Activated T-cell treated with anti-CD3 and anti-CD28 coated beads, Interleukin-2, amount 50 U/mL, for 4 hours (primary cell): Measurements from ENCODE around the gene ZNF221. TPM values are rescaled to one million over a fixed set of nuclear protein-coding genes. Genes with fewer than 3 reads are reported as not detected.

Experiments used
- ATAC-seq, 2 donors: fragments of 200-7000 bp; cut with Tn5 transposase; one replicate each; pipeline ENCODE4 v1.10.0; 2021
- DNase-seq: peaks from one replicate; pipeline ENCODE4 v3.0.0-alpha.2; 2020
- H3K27me3 Mint-ChIP-seq: one replicate; pipeline ENCODE4 v1.8.0; 2021; ENCODE audit warnings: low read depth, mixed read lengths
- H3K36me3 Mint-ChIP-seq: one replicate; pipeline ENCODE4 v1.8.0; 2022; ENCODE audit warnings: mixed read lengths; ENCODE audit not compliant: insufficient read depth
- H3K4me1 Mint-ChIP-seq: one replicate; pipeline ENCODE4 v1.8.0; 2021; ENCODE audit warnings: low read depth, mixed read lengths
- H3K4me3 Mint-ChIP-seq: one replicate; pipeline ENCODE4 v1.8.0; 2021; ENCODE audit warnings: mild to moderate bottlenecking, moderate library complexity, mixed read lengths
- H3K9me3 Mint-ChIP-seq: one replicate; pipeline ENCODE4 v1.8.0; 2021; ENCODE audit warnings: mixed read lengths
- total RNA-seq, 3 donors: library from RNA; stranded (reverse); gene quantifications; one replicate each; pipeline ENCODE4 v1.2.1, GENCODE V29; 2021

Gene ZNF221
- total RNA-seq = under 1 TPM; 0.28 to 0.95 (median 0.63) TPM

DNA sequence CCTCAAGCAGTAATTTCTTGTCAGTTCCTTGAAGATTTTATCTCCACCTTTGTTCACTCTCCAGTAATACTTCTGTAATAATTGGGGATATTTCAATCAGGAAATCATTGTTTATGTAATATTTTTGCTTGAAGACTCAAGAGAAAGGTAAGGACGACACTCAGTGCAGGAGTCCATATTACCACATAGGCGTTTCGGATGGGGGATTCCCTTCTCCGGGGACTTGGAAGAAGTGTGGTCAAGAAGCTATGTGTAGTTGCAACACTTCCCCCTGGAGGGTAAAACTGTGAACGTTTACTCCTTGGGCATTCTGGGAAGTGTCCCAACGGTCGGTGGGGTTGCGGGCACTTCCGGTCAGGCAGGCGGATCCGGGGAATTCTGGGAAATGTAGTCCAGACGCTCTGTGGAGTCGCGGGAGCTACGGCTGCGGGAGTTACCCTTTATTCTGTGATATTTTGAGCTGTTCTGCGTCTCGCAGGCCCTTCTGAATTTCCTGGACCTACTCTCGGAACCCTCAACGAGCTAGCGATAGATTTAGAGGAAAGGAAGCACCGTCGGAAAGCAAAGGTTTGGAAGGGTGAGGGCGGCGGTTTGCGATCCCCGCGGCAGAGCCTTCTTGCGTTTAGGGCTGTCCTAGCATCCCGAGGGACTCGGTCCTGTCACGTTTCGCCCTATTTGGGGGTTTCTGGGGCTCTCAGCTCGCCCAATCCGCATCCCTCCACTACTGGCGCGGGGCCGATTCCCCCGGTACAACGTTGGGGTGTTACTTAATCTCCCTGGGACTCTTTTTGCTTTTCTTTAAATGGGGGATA is at the start of gene ZNF221:
Gene ZNF221, plus strand, starts transcription at position 395 of the 812 bp plus-strand sequence. CDS start 11,499 bp downstream, outside the sequence.
- Mint-ChIP-seq H3K4me3 (peak within 1 kb of the TSS; percentile 96), H3K36me3 (peaks cover 1% of the 10 kb centered on the region), H3K4me1 (peaks cover 8% of the 10 kb centered on the region), H3K9me3 (peaks cover 45% of the 10 kb centered on the region), H3K27me3 (peaks cover 16% of the 10 kb centered on the region)
- ATAC-seq (peak; percentile 90 to 95), DNase-seq (peak; percentile 26)

DNA sequence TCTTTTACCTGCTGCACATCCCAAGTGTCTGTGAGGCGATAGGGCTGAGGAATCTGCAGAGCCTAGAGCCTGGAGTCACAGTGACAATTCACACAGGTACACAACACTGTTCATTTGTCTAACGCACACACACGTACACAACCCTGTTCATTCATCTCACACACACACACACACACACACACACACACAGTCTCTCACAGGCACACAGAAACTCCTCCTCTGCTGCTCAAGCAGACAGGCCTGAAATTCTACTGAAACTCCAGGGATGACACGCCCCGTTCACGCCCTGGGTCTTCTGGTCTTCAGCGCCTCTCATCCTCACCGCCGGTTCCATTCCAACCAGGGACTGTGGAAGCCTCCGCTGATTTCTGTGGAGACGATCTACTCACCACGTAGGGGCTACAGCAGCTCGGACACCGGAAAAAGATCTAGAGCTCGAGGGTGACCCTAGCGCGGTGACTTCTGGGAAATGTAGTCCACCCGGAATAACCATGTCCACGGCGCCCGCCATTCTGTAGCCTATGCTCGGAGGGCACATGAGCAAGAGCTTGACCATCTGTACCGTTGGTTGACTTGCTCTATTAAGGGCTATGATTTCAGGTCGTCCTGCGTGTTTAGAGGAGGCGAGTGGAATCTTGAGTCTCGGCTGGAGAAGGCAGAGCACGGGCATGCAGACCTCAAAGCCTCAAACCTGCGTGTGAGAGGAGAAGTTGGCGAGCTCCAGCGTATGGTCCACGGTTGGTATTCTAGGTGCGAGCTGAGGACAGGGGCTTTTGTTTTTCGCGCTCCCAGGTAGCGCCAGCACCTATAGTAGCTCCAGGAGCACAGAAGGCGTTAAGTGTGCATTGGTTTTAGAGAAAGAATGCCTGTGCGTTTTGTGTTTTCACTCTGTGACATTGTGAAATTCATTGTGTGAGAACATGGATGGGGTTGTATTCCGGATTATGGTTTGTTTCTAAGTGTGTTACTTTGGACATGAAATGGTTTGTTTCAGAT is 49.3 kb upstream of the ZNF221 start:
- peak; percentile 97 for ATAC-seq
- Mint-ChIP-seq H3K27me3 (no peaks in the 10 kb centered on the region), H3K36me3 (peaks cover 33% of the 10 kb centered on the region), H3K9me3 (peaks cover 63% of the 10 kb centered on the region), H3K4me3 (peak overlapping the region; percentile 87), H3K4me1 (peaks cover 20% of the 10 kb centered on the region)
- DNase-seq = peak; percentile 54

DNA sequence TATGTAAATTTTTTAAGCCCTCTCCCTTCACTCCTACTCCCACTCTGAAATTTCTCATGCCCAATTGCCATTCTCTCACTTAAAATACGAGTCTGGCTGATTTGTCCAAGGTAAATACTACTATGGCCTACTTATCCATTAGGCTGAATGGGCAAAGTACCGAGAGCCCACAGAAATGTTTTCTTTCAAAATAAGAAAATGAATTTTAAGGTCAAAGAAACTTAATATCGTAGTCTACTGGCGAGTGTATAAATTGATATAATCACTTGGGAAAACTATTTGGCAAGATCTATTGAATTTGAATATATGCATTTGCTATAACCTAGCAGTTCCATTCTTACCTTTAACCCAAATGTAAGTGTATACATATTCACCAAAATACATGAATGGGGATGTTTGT is 48.6 kb upstream of the ZNF221 start:
- Mint-ChIP-seq H3K4me3 (peak overlapping the region; percentile 87), H3K36me3 (peaks cover 34% of the 10 kb centered on the region), H3K27me3 (no peaks in the 10 kb centered on the region), H3K9me3 (peaks cover 66% of the 10 kb centered on the region), H3K4me1 (peaks cover 20% of the 10 kb centered on the region)
- DNase-seq = no peak
- ATAC-seq = no peak

DNA sequence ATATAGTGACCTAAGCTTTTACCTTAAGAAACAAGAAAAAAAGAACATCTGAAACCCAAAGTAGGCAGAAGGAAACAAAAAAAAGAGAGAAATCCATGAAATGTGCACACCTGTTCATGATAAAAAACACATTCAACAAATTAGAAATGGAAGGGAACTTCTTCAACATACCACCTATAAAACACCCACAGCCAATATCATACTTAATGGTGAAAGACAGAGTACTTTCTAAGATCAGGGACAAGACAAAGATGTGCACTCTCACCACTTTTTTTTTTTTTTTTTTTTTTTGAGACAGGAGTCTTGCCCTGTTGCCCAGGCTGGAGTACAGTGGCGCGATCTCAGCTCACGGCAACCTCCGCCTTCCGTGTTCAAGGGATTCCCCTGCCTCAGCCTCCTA is 45.1 kb upstream of the ZNF221 start:
- H3K9me3 Mint-ChIP-seq = peaks cover 70% of the 10 kb centered on the region
- H3K4me1 Mint-ChIP-seq = peaks cover 16% of the 10 kb centered on the region
- H3K36me3 Mint-ChIP-seq = peaks cover 15% of the 10 kb centered on the region
- ATAC-seq = no peak
- H3K27me3 Mint-ChIP-seq = no peaks in the 10 kb centered on the region
- no peak overlapping the region for H3K4me3 Mint-ChIP-seq
- no peak for DNase-seq

DNA sequence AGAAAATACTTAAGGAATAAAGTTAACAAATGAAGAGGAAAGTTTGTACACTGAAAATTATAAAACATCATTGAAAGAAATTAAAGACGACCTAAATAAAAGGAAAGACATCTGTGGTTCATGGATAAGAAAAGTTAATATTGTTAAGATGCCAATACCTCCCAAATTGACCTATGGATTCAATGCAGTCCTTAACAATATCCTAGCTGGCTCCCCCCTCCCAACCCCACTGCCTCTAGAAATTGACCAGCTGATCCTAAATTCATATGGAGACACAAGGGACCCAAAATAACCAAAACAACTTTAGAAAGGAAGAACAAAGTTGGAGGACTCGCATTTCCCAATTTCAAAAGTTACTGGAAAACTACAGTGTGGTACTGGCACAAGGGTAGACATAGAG is 44.3 kb upstream of the ZNF221 start:
- H3K36me3 Mint-ChIP-seq = peaks cover 18% of the 10 kb centered on the region
- H3K4me1 Mint-ChIP-seq = peaks cover 7% of the 10 kb centered on the region
- peaks cover 72% of the 10 kb centered on the region for H3K9me3 Mint-ChIP-seq
- ATAC-seq = no peak
- no peaks in the 10 kb centered on the region for H3K27me3 Mint-ChIP-seq
- DNase-seq = no peak
- no peak overlapping the region for H3K4me3 Mint-ChIP-seq

DNA sequence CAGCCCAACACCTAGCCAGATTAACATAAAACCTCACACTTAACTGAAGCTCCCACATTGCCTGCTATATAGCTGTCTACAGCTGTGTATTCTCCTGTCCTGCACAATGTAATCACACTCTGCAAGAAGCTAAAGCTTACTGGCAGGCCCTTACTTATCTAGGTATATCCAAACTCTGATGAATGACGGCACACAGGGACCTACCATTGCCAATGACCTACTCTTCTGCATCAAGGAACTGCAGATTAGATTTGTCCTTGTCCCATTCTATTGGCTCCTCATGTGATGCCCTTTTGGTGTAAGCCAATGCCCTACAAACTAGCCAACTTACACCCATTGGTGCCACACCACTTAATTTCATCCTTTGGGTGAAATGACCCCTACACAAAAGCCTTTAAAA is 42.4 kb upstream of the ZNF221 start:
- peaks cover 76% of the 10 kb centered on the region for H3K9me3 Mint-ChIP-seq
- no peak overlapping the region for H3K4me3 Mint-ChIP-seq
- no peak for ATAC-seq
- no peaks in the 10 kb centered on the region for H3K4me1 Mint-ChIP-seq
- H3K36me3 Mint-ChIP-seq = peaks cover 25% of the 10 kb centered on the region
- no peak for DNase-seq
- no peaks in the 10 kb centered on the region for H3K27me3 Mint-ChIP-seq

DNA sequence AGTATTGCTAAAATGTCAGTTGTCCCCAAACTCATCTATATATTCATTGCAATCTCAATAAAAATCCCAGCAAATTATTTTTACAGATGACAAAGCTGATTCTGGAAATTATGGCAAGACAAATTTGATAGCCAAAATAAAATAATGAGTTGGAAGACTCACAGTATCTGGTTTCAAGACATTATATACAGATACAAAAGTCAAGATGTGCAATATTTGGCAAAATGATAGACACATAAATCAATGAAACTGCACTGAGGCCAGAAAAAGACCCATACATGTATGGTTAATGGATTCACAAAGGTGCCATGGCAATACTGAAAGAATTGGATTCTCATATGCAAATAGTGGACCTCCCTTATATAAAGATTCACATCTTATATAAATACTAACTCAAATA is 40.1 kb upstream of the ZNF221 start:
- peaks cover 42% of the 10 kb centered on the region for H3K36me3 Mint-ChIP-seq
- peaks cover 80% of the 10 kb centered on the region for H3K9me3 Mint-ChIP-seq
- H3K4me1 Mint-ChIP-seq = no peaks in the 10 kb centered on the region
- ATAC-seq = no peak
- no peak overlapping the region for H3K4me3 Mint-ChIP-seq
- DNase-seq = no peak
- H3K27me3 Mint-ChIP-seq = no peaks in the 10 kb centered on the region

DNA sequence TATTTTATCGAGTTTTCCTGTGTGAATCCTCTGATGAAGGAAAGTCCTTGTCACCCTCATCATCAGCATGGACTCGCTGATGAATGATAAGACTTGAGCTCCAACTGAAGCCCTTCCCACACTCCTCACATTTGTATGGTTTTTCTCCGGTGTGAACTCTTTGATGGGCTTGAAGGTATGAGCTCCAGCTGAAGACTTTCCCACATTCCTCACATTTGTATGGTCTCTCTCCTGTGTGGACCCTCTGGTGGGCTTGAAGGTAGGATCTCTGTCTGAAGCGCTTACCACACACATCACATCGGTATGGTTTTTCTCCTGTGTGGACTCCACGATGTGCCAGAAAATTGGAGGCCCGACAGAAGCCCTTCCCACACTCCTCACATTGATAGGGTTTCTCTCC is 37.6 kb upstream of the ZNF221 start:
- Mint-ChIP-seq H3K4me1 (no peaks in the 10 kb centered on the region), H3K9me3 (peaks cover 64% of the 10 kb centered on the region), H3K4me3 (no peak overlapping the region), H3K36me3 (peaks cover 60% of the 10 kb centered on the region), H3K27me3 (no peaks in the 10 kb centered on the region)
- ATAC-seq (no peak), DNase-seq (no peak)

DNA sequence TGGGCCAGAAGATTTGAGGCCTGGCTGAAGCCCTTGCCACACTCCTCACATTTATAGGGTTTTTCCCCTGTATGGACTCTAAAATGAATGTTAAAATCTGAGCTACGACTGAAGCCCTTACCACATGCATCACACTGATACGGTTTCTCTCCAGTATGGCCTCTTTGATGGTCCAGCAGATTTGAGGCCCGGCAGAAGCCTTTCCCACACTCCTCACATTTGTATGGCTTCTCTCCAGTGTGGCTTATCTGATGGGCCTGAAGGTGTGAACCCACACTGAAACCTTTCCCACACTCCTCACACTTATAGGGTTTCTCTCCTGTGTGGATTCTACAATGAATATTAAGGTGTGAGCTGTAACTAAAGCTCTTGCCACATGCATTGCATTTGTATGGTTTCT is 37.0 kb upstream of the ZNF221 start:
- ATAC-seq (no peak), DNase-seq (no peak)
- H3K4me1 Mint-ChIP-seq = no peaks in the 10 kb centered on the region
- peaks cover 64% of the 10 kb centered on the region for H3K9me3 Mint-ChIP-seq
- H3K36me3 Mint-ChIP-seq = peaks cover 66% of the 10 kb centered on the region
- no peak overlapping the region for H3K4me3 Mint-ChIP-seq
- H3K27me3 Mint-ChIP-seq = no peaks in the 10 kb centered on the region

DNA sequence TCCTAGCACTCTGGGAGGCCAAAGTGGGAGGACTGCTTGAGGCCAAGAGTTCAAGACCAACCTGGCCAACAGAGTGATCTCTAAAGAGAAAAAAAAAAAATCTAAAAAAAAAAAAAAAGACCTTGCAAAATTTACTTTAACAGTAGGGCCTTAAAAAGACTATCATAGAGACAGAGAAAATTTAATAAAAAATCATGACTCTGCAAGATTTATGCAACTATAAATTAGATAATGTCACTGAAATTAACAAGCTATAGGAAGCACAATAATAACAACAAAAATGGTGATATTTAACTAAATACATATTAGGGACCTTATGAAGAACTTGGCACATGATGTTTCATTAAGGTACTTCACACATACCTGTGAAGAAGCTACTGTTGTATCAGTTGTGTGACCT is 27.2 kb upstream of the ZNF221 start:
- Mint-ChIP-seq H3K4me3 (no peak overlapping the region), H3K9me3 (peaks cover 14% of the 10 kb centered on the region), H3K4me1 (peaks cover 2% of the 10 kb centered on the region), H3K36me3 (peaks cover 83% of the 10 kb centered on the region), H3K27me3 (no peaks in the 10 kb centered on the region)
- ATAC-seq = no peak
- no peak for DNase-seq

DNA sequence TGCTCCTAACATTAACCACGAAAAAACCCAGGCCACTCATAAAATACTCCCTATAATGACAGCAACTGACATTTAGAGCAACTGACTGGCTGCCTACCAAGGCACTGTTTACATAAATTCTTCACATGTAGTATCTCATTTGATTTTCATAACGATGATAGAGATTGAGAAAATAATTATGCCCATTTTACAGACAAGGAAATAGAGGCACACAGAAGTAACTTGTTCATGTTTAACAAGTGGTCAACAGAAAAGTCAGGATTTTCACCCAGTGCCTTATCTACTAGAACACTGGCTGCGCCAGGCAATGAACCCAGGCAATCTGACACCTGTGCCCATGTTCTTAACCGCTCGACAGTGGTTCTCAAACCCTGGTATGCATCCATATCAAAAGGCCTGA is 22.2 kb upstream of the ZNF221 start:
- H3K9me3 Mint-ChIP-seq = no peaks in the 10 kb centered on the region
- ATAC-seq (no peak), DNase-seq (no peak)
- H3K4me1 Mint-ChIP-seq = peaks cover 10% of the 10 kb centered on the region
- H3K27me3 Mint-ChIP-seq = no peaks in the 10 kb centered on the region
- H3K36me3 Mint-ChIP-seq = peaks cover 74% of the 10 kb centered on the region
- H3K4me3 Mint-ChIP-seq = no peak overlapping the region

DNA sequence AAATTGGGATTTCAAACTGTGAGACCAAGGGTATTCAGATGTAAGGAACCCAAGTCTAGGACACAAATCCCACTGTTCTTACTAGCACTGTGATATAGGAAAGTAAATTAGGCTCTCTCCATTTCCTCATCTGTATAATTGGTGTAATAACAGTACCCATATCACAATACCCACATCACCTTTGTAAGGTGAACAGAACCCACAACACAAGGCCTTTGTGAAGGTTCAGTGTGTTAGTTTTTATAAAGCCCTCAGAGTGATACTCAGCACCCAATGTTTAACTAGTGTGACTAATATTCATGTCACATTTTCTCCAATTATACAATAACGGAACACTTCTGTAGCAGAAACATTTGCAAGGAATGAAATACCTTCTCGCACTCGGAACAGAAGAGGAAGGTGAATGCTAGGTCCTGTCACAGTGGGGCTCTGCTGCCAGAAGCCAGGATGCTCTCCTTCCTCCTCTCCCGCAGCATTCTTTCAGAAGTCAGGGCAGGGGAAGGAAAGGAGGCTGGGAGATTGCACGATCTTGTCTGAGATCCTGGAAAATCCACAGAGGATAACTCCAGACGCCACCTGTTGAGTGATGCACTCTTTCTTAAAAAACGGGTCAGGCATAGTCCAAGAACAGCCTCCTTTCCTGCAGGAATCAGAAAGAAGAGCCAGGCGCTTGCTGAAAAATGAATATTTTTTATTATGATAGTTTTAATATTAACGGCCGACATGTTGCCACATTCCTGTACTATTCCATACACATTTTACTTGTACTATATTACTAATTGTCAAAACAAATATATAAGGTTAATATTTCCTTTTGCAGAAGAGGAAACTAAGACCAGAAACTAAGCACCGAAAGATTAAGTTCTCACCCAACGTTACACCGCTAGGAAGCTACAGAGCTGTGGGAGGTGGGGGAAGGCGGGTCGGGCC is 16.7 kb upstream of the ZNF221 start:
- DNase-seq (no peak), ATAC-seq (no peak)
- peak overlapping the region; percentile 93 for H3K4me3 Mint-ChIP-seq
- peaks cover 3% of the 10 kb centered on the region for H3K9me3 Mint-ChIP-seq
- no peaks in the 10 kb centered on the region for H3K27me3 Mint-ChIP-seq
- peaks cover 34% of the 10 kb centered on the region for H3K36me3 Mint-ChIP-seq
- H3K4me1 Mint-ChIP-seq = peaks cover 19% of the 10 kb centered on the region

DNA sequence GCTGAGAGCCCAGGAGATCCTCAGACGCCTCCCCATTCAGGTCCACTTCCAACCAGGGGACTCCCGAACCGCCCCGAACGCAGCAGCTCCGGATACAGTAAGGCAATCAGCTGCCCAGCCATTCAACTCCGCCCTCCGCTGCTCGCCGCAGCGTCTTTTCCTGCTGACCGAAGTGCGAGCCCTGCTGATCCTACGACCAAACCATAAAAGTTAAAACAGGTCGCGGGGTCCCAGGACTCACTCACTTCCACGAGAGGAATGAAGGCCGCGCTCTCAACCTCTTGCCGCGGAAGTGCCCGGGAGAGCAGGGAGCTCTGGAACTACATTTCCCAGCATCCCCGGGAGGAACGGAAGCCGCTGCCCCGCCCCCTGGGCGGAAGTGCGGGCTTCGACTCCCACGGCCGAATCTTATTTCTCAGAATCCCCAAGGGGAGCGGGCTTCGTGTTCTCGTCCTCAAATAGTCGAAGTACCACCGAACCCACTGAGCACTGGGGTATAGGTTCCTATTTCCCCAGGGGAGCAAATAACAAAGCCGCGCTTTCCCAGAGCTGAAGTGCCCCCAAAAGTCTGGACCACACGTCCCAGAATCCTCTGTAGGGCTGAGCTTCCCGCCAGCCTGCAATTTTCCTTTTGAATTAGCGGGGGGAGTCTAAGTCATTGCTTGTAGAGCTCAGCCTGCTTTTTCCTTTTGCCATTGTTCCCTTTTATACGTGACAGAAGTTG is 15.9 kb upstream of the ZNF221 start, which contains the start of gene ZNF45:
Gene ZNF45, minus strand, starts transcription at position 298 of the 724 bp plus-strand sequence. CDS start 13,097 bp downstream, outside the sequence.
- Mint-ChIP-seq H3K36me3 (peaks cover 26% of the 10 kb centered on the region), H3K27me3 (no peaks in the 10 kb centered on the region), H3K4me3 (peak within 1 kb of the TSS; percentile 93), H3K9me3 (peaks cover 3% of the 10 kb centered on the region), H3K4me1 (peaks cover 19% of the 10 kb centered on the region)
- DNase-seq (peak; percentile 83), ATAC-seq (peak; percentile 97)
